ENCODE data around the gene TANK.
A peak's percentile ranks its signal among the peaks of the same experiment; 100 is the strongest.

The TANK gene

GRCh38 chr2:161233858-161234431, 73.7 kb downstream of the TANK start:
- no peak for DNase-seq
- H3K9me3 ChIP-seq = no peaks in the 10 kb centered on the region
- no peak for TF ChIP-seq CTCF (IDR thresholded peaks at IDR 0.05; ENCODE audit: low read depth, low read length)
- no peak overlapping the region for H3K4me3 ChIP-seq (ENCODE audit: low read depth, low read length)
- no peaks in the 10 kb centered on the region for H3K36me3 ChIP-seq
- no peaks in the 10 kb centered on the region for H3K4me1 ChIP-seq
- no peaks in the 10 kb centered on the region for H3K27me3 ChIP-seq

GRCh38 chr2:161234627-161235026, 74.4 kb downstream of the TANK start:
- no peak for DNase-seq
- Histone ChIP-seq H3K4me1 (no peaks in the 10 kb centered on the region), H3K36me3 (no peaks in the 10 kb centered on the region), H3K9me3 (no peaks in the 10 kb centered on the region), H3K27me3 (no peaks in the 10 kb centered on the region), H3K4me3 (ENCODE audit: low read depth, low read length) (no peak overlapping the region)
- TF ChIP-seq CTCF (IDR thresholded peaks at IDR 0.05; ENCODE audit: low read depth, low read length) = no peak

- peak overlapping the region; percentile 68 for H3K4me3 ChIP-seq (ENCODE audit: low read depth, low read length)
- no peaks in the 10 kb centered on the region for H3K4me1 ChIP-seq
- DNase-seq = peak; percentile 42
- TF ChIP-seq CTCF (IDR thresholded peaks at IDR 0.05; ENCODE audit: low read depth, low read length) = no peak
- no peaks in the 10 kb centered on the region for H3K27me3 ChIP-seq
- H3K9me3 ChIP-seq = no peaks in the 10 kb centered on the region
- no peaks in the 10 kb centered on the region for H3K36me3 ChIP-seq
Observed at GRCh38 chr2:161237392-161238264, 77.4 kb downstream of the TANK start.

- H3K9me3 ChIP-seq = no peaks in the 10 kb centered on the region
- no peak for TF ChIP-seq CTCF (IDR thresholded peaks at IDR 0.05; ENCODE audit: low read depth, low read length)
- H3K36me3 ChIP-seq = no peaks in the 10 kb centered on the region
Observed at GRCh38 chr2:161238265-161238559, 78.0 kb downstream of the TANK start.

GRCh38 chr2:161238560-161239325, 78.5 kb downstream of the TANK start:
- H3K36me3 ChIP-seq = no peaks in the 10 kb centered on the region
- peak overlapping the region; percentile 68 for H3K4me3 ChIP-seq (ENCODE audit: low read depth, low read length)
- no peaks in the 10 kb centered on the region for H3K27me3 ChIP-seq
- no peaks in the 10 kb centered on the region for H3K4me1 ChIP-seq
- no peaks in the 10 kb centered on the region for H3K9me3 ChIP-seq
- peak; percentile 41 for DNase-seq
- TF ChIP-seq CTCF (IDR thresholded peaks at IDR 0.05; ENCODE audit: low read depth, low read length) = no peak

More at GRCh38 chr2:161238265-161238559, 78.0 kb downstream of the TANK start:
- Histone ChIP-seq H3K4me3 (ENCODE audit: low read depth, low read length) (peak overlapping the region; percentile 68), H3K4me1 (no peaks in the 10 kb centered on the region), H3K27me3 (no peaks in the 10 kb centered on the region)
- DNase-seq = no peak
